WTC11 (cell line): ENCODE data around the gene RCBTB2. TPM values are rescaled to one million over a fixed set of nuclear protein-coding genes. Genes with fewer than 3 reads are reported as not detected.

Source experiments
- ATAC-seq: fragments of 200-7000 bp; cut with Tn5 transposase; 2 replicates; pipeline ENCODE4 v1.10.0; 2021; ENCODE audit warnings: mild to moderate bottlenecking, moderate library complexity
- CTCF ChIA-PET: fragments of 300-600 bp; sonication (Branson Sonifier 250); formaldehyde crosslinking; loops from one replicate; lab custom pipeline; 2021; ENCODE audit warnings: antibody characterized with exemption; lab: Charles Lee
- POLR2A ChIA-PET: fragments of 350-600 bp; sonication (Branson Sonifier 250); formaldehyde crosslinking; loops from one replicate; lab custom pipeline; 2021; ENCODE audit warnings: antibody characterized with exemption; lab: Charles Lee
- DNase-seq: peaks from one replicate; pipeline ENCODE4 v3.0.0; 2021; ENCODE audit warnings: low spot score
- H3K27ac Mint-ChIP-seq: 2 replicates; pipeline ENCODE4 v1.8.0; 2021; ENCODE audit warnings: mixed read lengths
- H3K27me3 Mint-ChIP-seq: 2 replicates; pipeline ENCODE4 v1.8.0; 2021; ENCODE audit warnings: low read depth, mild to moderate bottlenecking, moderate library complexity, mixed read lengths
- H3K36me3 Mint-ChIP-seq: 2 replicates; pipeline ENCODE4 v1.8.0; 2021; ENCODE audit warnings: mixed read lengths
- H3K4me1 Mint-ChIP-seq: 2 replicates; pipeline ENCODE4 v1.8.0; 2022; ENCODE audit warnings: mixed read lengths
- H3K4me3 Mint-ChIP-seq: 2 replicates; pipeline ENCODE4 v1.8.0; 2021; ENCODE audit warnings: mild to moderate bottlenecking, moderate library complexity, mixed read lengths
- H3K9me3 Mint-ChIP-seq: 2 replicates; pipeline ENCODE4 v1.8.0; 2021; ENCODE audit warnings: mixed read lengths
- ARID4B ChIP-seq: sonication (generic); formaldehyde crosslinking; IDR thresholded peaks from 2 replicates; pipeline ENCODE4 v1.8.0; 2023; ENCODE audit warnings: missing genetic modification reagents, mild to moderate bottlenecking, borderline replicate concordance
- ATF6 ChIP-seq: sonication (generic); formaldehyde crosslinking; IDR thresholded peaks from 2 replicates; pipeline ENCODE4 v1.8.1; 2023; ENCODE audit warnings: mild to moderate bottlenecking, missing genetic modification reagents
- CTCF ChIP-seq: fragments of 200-600 bp; IDR thresholded peaks from 2 replicates; pipeline ENCODE4 v1.8.0; 2022; ENCODE audit warnings: antibody characterized with exemption
- ERG ChIP-seq: fragments of 250-450 bp; sonication (Bioruptor Pico); IDR thresholded peaks from 2 replicates; pipeline ENCODE4 v1.8.0; 2021; ENCODE audit warnings: mild to moderate bottlenecking
- GRHL2 ChIP-seq: fragments of 250-450 bp; sonication (Bioruptor Pico); IDR thresholded peaks from 2 replicates; pipeline ENCODE4 v1.8.0; 2022; ENCODE audit warnings: mild to moderate bottlenecking, moderate library complexity; ENCODE audit not compliant: insufficient replicate concordance, severe bottlenecking
- GTF2I ChIP-seq: fragments of 250-450 bp; sonication (Bioruptor Pico); conservative IDR thresholded peaks from 2 replicates; pipeline ENCODE4 v1.4.0; 2021; ENCODE audit warnings: mild to moderate bottlenecking
- HMGXB4 ChIP-seq: sonication (generic); formaldehyde crosslinking; IDR thresholded peaks from 2 replicates; pipeline ENCODE4 v1.8.1; 2023; ENCODE audit warnings: mild to moderate bottlenecking, moderate library complexity, missing genetic modification reagents
- JAZF1 ChIP-seq: fragments of 250-450 bp; sonication (Bioruptor Pico); IDR thresholded peaks from 2 replicates; pipeline ENCODE4 v1.9.0; 2021; ENCODE audit warnings: moderate library complexity, mild to moderate bottlenecking, inconsistent platforms
- MXD4 ChIP-seq: fragments of 250-450 bp; sonication (Bioruptor Pico); IDR thresholded peaks from 2 replicates; pipeline ENCODE4 v1.8.0; 2021; ENCODE audit warnings: mild to moderate bottlenecking, moderate library complexity, borderline replicate concordance
- NFE2L1 ChIP-seq: sonication (generic); formaldehyde crosslinking; IDR thresholded peaks from 2 replicates; pipeline ENCODE4 v1.8.1; 2023; ENCODE audit warnings: missing genetic modification reagents
- RELA ChIP-seq: sonication (generic); formaldehyde crosslinking; IDR thresholded peaks from 2 replicates; pipeline ENCODE4 v1.8.1; 2022; ENCODE audit warnings: missing genetic modification reagents, mild to moderate bottlenecking, borderline replicate concordance
- SMAD4 ChIP-seq: sonication (generic); formaldehyde crosslinking; IDR thresholded peaks from 2 replicates; pipeline ENCODE4 v1.8.0; 2022; ENCODE audit warnings: mild to moderate bottlenecking, missing genetic modification reagents
- STAT6 ChIP-seq: sonication (generic); formaldehyde crosslinking; conservative IDR thresholded peaks from 2 replicates; pipeline ENCODE4 v1.8.1; 2023; ENCODE audit warnings: mild to moderate bottlenecking, low read depth, missing genetic modification reagents, moderate library complexity
- TEAD4 ChIP-seq: sonication (generic); formaldehyde crosslinking; IDR thresholded peaks from 2 replicates; pipeline ENCODE4 v1.8.0; 2022; ENCODE audit warnings: mild to moderate bottlenecking, missing genetic modification reagents
- USF1 ChIP-seq: sonication (generic); formaldehyde crosslinking; IDR thresholded peaks from 2 replicates; pipeline ENCODE4 v1.8.0; 2022; ENCODE audit warnings: mild to moderate bottlenecking, missing genetic modification reagents
- USF2 ChIP-seq: sonication (generic); formaldehyde crosslinking; IDR thresholded peaks from 2 replicates; pipeline ENCODE4 v1.8.1; 2023; ENCODE audit warnings: mild to moderate bottlenecking, missing genetic modification reagents, moderate library complexity
- ZNF232 ChIP-seq: sonication (generic); formaldehyde crosslinking; IDR thresholded peaks from 2 replicates; pipeline ENCODE4 v1.8.0; 2022; ENCODE audit warnings: mild to moderate bottlenecking, missing genetic modification reagents
- ZNF317 ChIP-seq: sonication (generic); formaldehyde crosslinking; IDR thresholded peaks from 2 replicates; pipeline ENCODE4 v1.8.1; 2023; ENCODE audit warnings: low read depth, mild to moderate bottlenecking, moderate library complexity, missing genetic modification reagents, borderline replicate concordance
- ZNF423 ChIP-seq: fragments of 250-450 bp; sonication (Bioruptor Pico); IDR thresholded peaks from 2 replicates; pipeline ENCODE4 v2.1.2; 2022; ENCODE audit warnings: mild to moderate bottlenecking, moderate library complexity
- ZNF671 ChIP-seq: fragments of 250-450 bp; sonication (Bioruptor Pico); IDR thresholded peaks from 2 replicates; pipeline ENCODE4 v1.8.0; 2021; ENCODE audit warnings: mild to moderate bottlenecking
- total RNA-seq: library from RNA; stranded (reverse); gene quantifications from 3 replicates; pipeline ENCODE4 v1.2.3, GENCODE V29; 2021

Gene RCBTB2
- total RNA-seq, 1 experiment from 2014 or later, result 6.6 TPM

GRCh38 chr13:48504606-48505005, 28.3 kb downstream of the RCBTB2 start (continued):
- no peak for TF ChIP-seq STAT6

- ATAC-seq, result no peak
- no peaks in the 10 kb centered on the region for H3K9me3 Mint-ChIP-seq
- CTCF ChIA-PET, result no interaction called here
- H3K27me3 Mint-ChIP-seq, result no peaks in the 10 kb centered on the region
- POLR2A ChIA-PET, result no interaction called here
- H3K36me3 Mint-ChIP-seq, result no peaks in the 10 kb centered on the region
- H3K4me3 Mint-ChIP-seq, result no peak overlapping the region
- H3K4me1 Mint-ChIP-seq, result peaks cover 16% of the 10 kb centered on the region
- no peak for DNase-seq
- H3K27ac Mint-ChIP-seq, result peak overlapping the region; percentile 36; the same call in 1 of the 2 replicates
- TF ChIP-seq ATF6 (CRISPR knock-in tag), result no peak
- TF ChIP-seq ERG (CRISPR knock-in tag), result no peak
- no peak for TF ChIP-seq ZNF317 (CRISPR knock-in tag)
- TF ChIP-seq MXD4 (CRISPR knock-in tag), result no peak
- TF ChIP-seq ZNF671 (CRISPR knock-in tag), result no peak
- no peak for TF ChIP-seq NFE2L1
- no peak for TF ChIP-seq GRHL2 (CRISPR knock-in tag)
- TF ChIP-seq USF1 (CRISPR knock-in tag), result no peak
- no peak for TF ChIP-seq RELA (CRISPR knock-in tag)
- TF ChIP-seq HMGXB4 (CRISPR knock-in tag), result no peak
- TF ChIP-seq CTCF, result no peak
- TF ChIP-seq TEAD4 (CRISPR knock-in tag), result no peak
- no peak for TF ChIP-seq ZNF423 (CRISPR knock-in tag)
- TF ChIP-seq ZNF232, result no peak
- TF ChIP-seq USF2, result no peak
- no peak for TF ChIP-seq ARID4B (CRISPR knock-in tag)
- TF ChIP-seq GTF2I, result no peak
- TF ChIP-seq JAZF1 (CRISPR knock-in tag), result no peak
- TF ChIP-seq SMAD4 (CRISPR knock-in tag), result no peak
Measured at GRCh38 chr13:48502601-48503319, 30.1 kb downstream of the RCBTB2 start.
